Stimulated activated memory B cell treated with anti-CD40 and anti-IgM and Interleukin-4, amounts not matched to agents 10 μg/mL and 1 μg/mL and 100 μg/mL, for 72 hours (primary cell): Measurements from ENCODE around the gene P4HA3.
A peak's percentile ranks its signal among the peaks of the same experiment; 100 is the strongest.

Source experiments
- ATAC-seq: fragments of 150-1000 bp; cut with Tn5 transposase; 2 replicates; pipeline ENCODE4 v1.10.0; 2021
- H3K27ac Mint-ChIP-seq: one replicate; pipeline ENCODE4 v1.8.0; 2022; ENCODE audit warnings: mild to moderate bottlenecking, mixed read lengths
- H3K27me3 Mint-ChIP-seq: one replicate; pipeline ENCODE4 v1.8.0; 2022; ENCODE audit warnings: mixed read lengths
- H3K36me3 Mint-ChIP-seq: one replicate; pipeline ENCODE4 v1.8.0; 2022; ENCODE audit warnings: mixed read lengths
- H3K4me1 Mint-ChIP-seq: one replicate; pipeline ENCODE4 v1.8.0; 2022; ENCODE audit warnings: mixed read lengths
- H3K4me3 Mint-ChIP-seq: one replicate; pipeline ENCODE4 v1.8.0; 2022; ENCODE audit warnings: mild to moderate bottlenecking, moderate library complexity, mixed read lengths
- H3K9me3 Mint-ChIP-seq: one replicate; pipeline ENCODE4 v1.8.0; 2022; ENCODE audit warnings: mixed read lengths

P4HA3 gene

GRCh38 chr11:74325649-74326645 lies 14.5 kb upstream of the P4HA3 start:
- H3K4me3 Mint-ChIP-seq, result no peak overlapping the region
- H3K36me3 Mint-ChIP-seq, result peaks cover 6% of the 10 kb centered on the region
- no peak overlapping the region for H3K27ac Mint-ChIP-seq
- no peak for ATAC-seq
- no peaks in the 10 kb centered on the region for H3K27me3 Mint-ChIP-seq
- H3K9me3 Mint-ChIP-seq, result no peaks in the 10 kb centered on the region
- H3K4me1 Mint-ChIP-seq, result peaks cover 8% of the 10 kb centered on the region

GRCh38 chr11:74322667-74323066 lies 11.2 kb upstream of the P4HA3 start:
- H3K27me3 Mint-ChIP-seq, result peaks cover 15% of the 10 kb centered on the region
- H3K36me3 Mint-ChIP-seq, result peaks cover under 1% of the 10 kb centered on the region
- no peak overlapping the region for H3K4me3 Mint-ChIP-seq
- H3K27ac Mint-ChIP-seq, result no peak overlapping the region
- ATAC-seq, result no peak
- peaks cover 3% of the 10 kb centered on the region for H3K9me3 Mint-ChIP-seq
- peaks cover 8% of the 10 kb centered on the region for H3K4me1 Mint-ChIP-seq

- no peak for ATAC-seq
Observed at GRCh38 chr11:74321487-74322188, 10.2 kb upstream of the P4HA3 start.

GRCh38 chr11:74320538-74320937 lies 9.1 kb upstream of the P4HA3 start:
- H3K36me3 Mint-ChIP-seq, result peaks cover 5% of the 10 kb centered on the region
- H3K4me1 Mint-ChIP-seq, result peaks cover 8% of the 10 kb centered on the region
- peaks cover 12% of the 10 kb centered on the region for H3K9me3 Mint-ChIP-seq
- peaks cover 23% of the 10 kb centered on the region for H3K27me3 Mint-ChIP-seq
- H3K27ac Mint-ChIP-seq, result no peak overlapping the region
- no peak for ATAC-seq
- H3K4me3 Mint-ChIP-seq, result no peak overlapping the region

More at GRCh38 chr11:74321487-74322188, 10.2 kb upstream of the P4HA3 start:
- Mint-ChIP-seq H3K27ac (no peak overlapping the region), H3K4me1 (peaks cover 8% of the 10 kb centered on the region), H3K9me3 (peaks cover 11% of the 10 kb centered on the region), H3K4me3 (no peak overlapping the region), H3K27me3 (peaks cover 23% of the 10 kb centered on the region), H3K36me3 (peaks cover 5% of the 10 kb centered on the region)

- peaks cover 15% of the 10 kb centered on the region for H3K9me3 Mint-ChIP-seq
- ATAC-seq, result no peak
- peaks cover 23% of the 10 kb centered on the region for H3K27me3 Mint-ChIP-seq
- no peak overlapping the region for H3K27ac Mint-ChIP-seq
- H3K4me1 Mint-ChIP-seq, result peaks cover 8% of the 10 kb centered on the region
- H3K4me3 Mint-ChIP-seq, result no peak overlapping the region
- H3K36me3 Mint-ChIP-seq, result peaks cover 5% of the 10 kb centered on the region
Observed at GRCh38 chr11:74319139-74319816, 7.8 kb upstream of the P4HA3 start.

GRCh38 chr11:74318241-74318932 lies 6.9 kb upstream of the P4HA3 start:
- Mint-ChIP-seq H3K27ac (no peak overlapping the region), H3K27me3 (peaks cover 23% of the 10 kb centered on the region), H3K9me3 (peaks cover 17% of the 10 kb centered on the region), H3K4me3 (no peak overlapping the region), H3K4me1 (peaks cover 8% of the 10 kb centered on the region), H3K36me3 (peaks cover 5% of the 10 kb centered on the region)
- no peak for ATAC-seq

- H3K36me3 Mint-ChIP-seq, result peaks cover 5% of the 10 kb centered on the region
- H3K27me3 Mint-ChIP-seq, result peaks cover 32% of the 10 kb centered on the region
- no peak for ATAC-seq
- no peak overlapping the region for H3K4me3 Mint-ChIP-seq
- H3K27ac Mint-ChIP-seq, result no peak overlapping the region
- H3K4me1 Mint-ChIP-seq, result peaks cover 5% of the 10 kb centered on the region
- peaks cover 21% of the 10 kb centered on the region for H3K9me3 Mint-ChIP-seq
Observed at GRCh38 chr11:74316772-74317505, 5.5 kb upstream of the P4HA3 start.

GRCh38 chr11:74312326-74312725 lies 886 bp upstream of the P4HA3 start:
- Mint-ChIP-seq H3K9me3 (peaks cover 20% of the 10 kb centered on the region), H3K27me3 (peaks cover 48% of the 10 kb centered on the region), H3K4me1 (peaks cover 6% of the 10 kb centered on the region), H3K4me3 (no peak overlapping the region), H3K27ac (no peak overlapping the region), H3K36me3 (peaks cover 6% of the 10 kb centered on the region)
- no peak for ATAC-seq

- H3K4me3 Mint-ChIP-seq, result peak overlapping the region; percentile 64
- no peak overlapping the region for H3K27ac Mint-ChIP-seq
- H3K27me3 Mint-ChIP-seq, result peaks cover 53% of the 10 kb centered on the region
- H3K9me3 Mint-ChIP-seq, result peaks cover 13% of the 10 kb centered on the region
- ATAC-seq, result no peak
- H3K36me3 Mint-ChIP-seq, result peaks cover 5% of the 10 kb centered on the region
- H3K4me1 Mint-ChIP-seq, result peaks cover 6% of the 10 kb centered on the region
Observed at GRCh38 chr11:74310857-74311256, 583 bp downstream of the P4HA3 start.

- Mint-ChIP-seq H3K27ac (no peak overlapping the region), H3K36me3 (peaks cover 5% of the 10 kb centered on the region), H3K27me3 (peaks cover 79% of the 10 kb centered on the region), H3K4me3 (no peak overlapping the region), H3K9me3 (peaks cover 7% of the 10 kb centered on the region), H3K4me1 (peaks cover 6% of the 10 kb centered on the region)
- no peak for ATAC-seq
Observed at GRCh38 chr11:74307434-74307833, 4.0 kb downstream of the P4HA3 start.

- Mint-ChIP-seq H3K9me3 (peaks cover under 1% of the 10 kb centered on the region), H3K27me3 (peaks cover 74% of the 10 kb centered on the region), H3K4me3 (no peak overlapping the region), H3K36me3 (peaks cover 1% of the 10 kb centered on the region), H3K4me1 (peaks cover 3% of the 10 kb centered on the region), H3K27ac (no peak overlapping the region)
- no peak for ATAC-seq
Observed at GRCh38 chr11:74306435-74307175, 4.8 kb downstream of the P4HA3 start.

GRCh38 chr11:74299015-74299414 lies 12.4 kb downstream of the P4HA3 start:
- H3K9me3 Mint-ChIP-seq, result peaks cover 2% of the 10 kb centered on the region
- ATAC-seq, result no peak
- no peak overlapping the region for H3K27ac Mint-ChIP-seq
- peaks cover 61% of the 10 kb centered on the region for H3K27me3 Mint-ChIP-seq
- H3K4me1 Mint-ChIP-seq, result no peaks in the 10 kb centered on the region
- peaks cover 3% of the 10 kb centered on the region for H3K36me3 Mint-ChIP-seq
- no peak overlapping the region for H3K4me3 Mint-ChIP-seq

- peaks cover 62% of the 10 kb centered on the region for H3K27me3 Mint-ChIP-seq
- no peak for ATAC-seq
- H3K36me3 Mint-ChIP-seq, result peaks cover 5% of the 10 kb centered on the region
- peaks cover 3% of the 10 kb centered on the region for H3K9me3 Mint-ChIP-seq
- no peak overlapping the region for H3K4me3 Mint-ChIP-seq
- no peak overlapping the region for H3K27ac Mint-ChIP-seq
- no peaks in the 10 kb centered on the region for H3K4me1 Mint-ChIP-seq
Observed at GRCh38 chr11:74297484-74297883, 14.0 kb downstream of the P4HA3 start.
